Stimulated activated naive CD4-positive, alpha-beta T cell treated with Interleukin-2 at 50 U/mL for 16 hours (primary cell): ENCODE results near the gene PEX11B.

Source experiments
- DNase-seq: peaks from one replicate; lab custom pipeline; 2025; lab: John Stamatoyannopoulos, UW

The PEX11B gene

DNA sequence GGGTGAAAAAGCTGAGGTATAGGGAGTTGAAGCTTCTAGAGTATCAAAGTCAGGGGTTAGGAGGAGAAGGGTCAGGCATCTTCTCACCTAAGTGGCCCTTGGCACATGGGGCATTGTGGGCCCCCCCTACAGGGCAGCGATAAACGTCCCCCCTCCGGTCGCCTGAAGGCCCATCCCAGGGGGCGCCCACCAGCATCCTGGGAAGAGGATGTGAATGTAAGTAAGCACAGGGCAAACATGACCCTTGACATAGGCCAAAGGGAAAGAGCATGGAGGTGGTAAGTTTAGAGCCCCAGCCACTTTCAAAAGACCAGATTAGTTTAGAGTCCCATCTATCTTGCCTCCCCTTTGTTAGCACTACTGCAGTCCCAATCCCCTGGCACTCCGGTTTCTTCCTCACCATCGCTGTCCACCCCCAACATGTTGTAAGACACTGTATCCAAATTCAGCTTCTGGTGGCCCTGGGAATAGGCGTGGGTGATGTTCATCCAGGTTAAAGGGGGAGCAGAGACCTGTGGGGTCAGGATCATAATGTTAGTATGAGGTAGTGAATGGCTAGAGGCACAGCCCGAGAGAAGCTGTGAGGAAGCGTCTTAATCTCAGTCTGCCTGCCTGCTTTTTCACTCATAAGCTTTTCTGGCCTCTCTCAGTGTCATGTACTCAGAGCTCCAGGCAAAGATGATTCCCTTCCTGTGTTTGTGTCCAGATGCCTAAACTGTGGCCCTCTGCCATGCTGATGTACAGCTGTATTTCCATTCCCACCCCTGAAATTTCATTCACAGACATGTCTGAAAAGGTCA is 11.4 kb downstream of the PEX11B start:
- DNase-seq: no peak

DNA sequence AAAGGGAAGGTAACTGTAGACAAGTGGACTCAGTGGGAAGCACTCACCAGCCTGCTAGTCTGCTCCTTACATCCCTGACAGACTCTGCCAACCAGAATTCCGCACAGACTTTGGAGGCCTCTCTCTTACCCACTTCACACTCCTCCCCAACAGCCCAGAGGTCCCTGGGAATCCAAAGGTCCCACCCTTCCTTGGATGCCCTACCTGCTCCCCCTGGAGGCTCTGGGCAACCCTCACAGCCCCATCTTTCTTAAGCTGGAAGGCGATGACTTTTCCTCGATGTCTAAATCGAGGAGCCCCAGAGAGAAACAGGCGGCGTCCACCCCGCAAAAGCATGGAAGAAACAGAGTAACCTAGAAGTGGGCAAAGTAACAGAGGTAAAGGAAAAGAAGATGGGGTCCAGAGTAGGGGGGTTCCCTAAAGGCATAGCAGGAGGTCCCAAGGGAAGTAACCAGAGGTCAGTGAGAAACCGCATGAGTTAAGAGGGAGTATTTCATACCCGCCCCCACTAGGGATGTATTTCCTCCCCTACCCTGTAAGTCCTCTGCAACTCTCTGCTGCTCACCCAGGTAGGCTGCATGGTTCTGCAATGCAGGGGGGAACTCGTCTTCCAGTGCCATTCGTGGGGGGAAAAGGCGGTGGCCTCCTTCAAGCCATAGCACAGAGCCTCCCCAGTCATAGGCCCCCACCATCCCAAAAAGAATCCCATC is 17.1 kb downstream of the PEX11B start:
- DNase-seq: no peak

- no peak for DNase-seq
These were observed 19.8 kb downstream of the PEX11B start for GRCh38 chr1:145898756-145899155.

GRCh38 chr1:145897969-145898368 is 20.5 kb downstream of the PEX11B start:
- no peak for DNase-seq

- DNase-seq: no peak
These were observed 23.0 kb downstream of the PEX11B start for GRCh38 chr1:145895471-145895870.

DNA sequence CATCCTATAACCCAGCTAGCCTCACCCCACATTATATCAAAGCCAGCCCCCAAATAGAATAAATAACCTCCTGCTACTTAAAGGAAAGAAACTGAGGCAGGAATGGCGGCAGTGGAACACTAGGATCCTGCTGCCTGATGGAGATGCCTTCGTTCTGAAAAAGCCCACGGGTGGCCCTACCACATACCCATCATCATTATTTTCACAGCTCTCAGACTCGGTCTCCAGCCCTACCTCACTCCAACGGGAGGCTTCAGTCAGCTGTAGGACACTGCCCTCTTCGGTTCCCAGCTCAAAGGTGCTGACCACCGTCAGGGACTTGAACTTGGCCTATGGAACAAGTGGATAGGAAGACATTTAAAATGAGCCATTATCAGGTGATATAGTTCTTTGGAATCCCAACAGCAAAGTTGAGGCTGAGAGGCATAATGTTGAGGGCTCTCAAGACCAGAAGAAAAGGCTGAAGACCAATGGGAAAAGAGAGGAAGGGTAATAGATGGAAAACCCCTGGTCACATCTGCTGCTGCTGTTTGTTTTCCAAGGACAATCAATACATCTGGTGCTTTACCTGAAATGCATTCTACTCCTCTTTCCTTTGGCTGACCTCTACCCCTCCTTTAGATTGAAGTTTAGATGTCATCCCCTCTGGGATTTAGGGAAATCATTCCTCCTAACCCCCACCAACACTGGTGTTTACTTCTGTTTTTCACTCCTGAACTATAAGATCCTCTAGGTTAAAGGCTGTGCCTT is 25.0 kb downstream of the PEX11B start:
- no peak for DNase-seq

DNA sequence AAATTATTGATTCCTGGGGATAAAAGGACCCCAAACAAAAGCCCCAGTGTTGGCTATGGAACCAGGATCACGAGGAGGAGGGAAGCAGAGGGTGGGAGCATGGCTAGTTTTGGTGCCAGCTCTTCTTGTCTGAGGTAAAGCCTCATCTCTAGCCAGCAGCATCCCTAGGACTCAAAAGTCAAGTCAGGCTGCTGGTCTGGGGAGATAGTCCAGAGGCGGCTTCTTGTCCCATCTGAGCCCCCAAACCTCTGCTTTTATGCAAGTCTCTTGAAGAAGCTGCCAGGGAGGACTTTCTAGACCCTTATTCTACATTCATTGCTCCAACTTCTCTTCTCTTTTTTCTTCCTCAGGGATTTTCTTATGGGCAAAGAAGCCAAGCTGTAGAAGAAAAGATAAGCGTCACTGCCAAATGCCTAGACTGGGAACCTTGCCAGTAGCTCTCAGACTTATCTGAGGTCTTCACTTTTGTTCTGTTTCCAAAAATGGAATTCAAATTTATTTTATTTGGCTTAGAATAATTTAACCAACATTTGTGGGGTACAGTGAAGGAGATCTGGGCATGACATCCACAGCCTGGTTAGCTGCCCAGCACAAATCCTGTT is 25.9 kb downstream of the PEX11B start:
- no peak for DNase-seq

- DNase-seq: peak; percentile 21
These were observed 26.7 kb downstream of the PEX11B start for GRCh38 chr1:145891587-145892485.

DNA sequence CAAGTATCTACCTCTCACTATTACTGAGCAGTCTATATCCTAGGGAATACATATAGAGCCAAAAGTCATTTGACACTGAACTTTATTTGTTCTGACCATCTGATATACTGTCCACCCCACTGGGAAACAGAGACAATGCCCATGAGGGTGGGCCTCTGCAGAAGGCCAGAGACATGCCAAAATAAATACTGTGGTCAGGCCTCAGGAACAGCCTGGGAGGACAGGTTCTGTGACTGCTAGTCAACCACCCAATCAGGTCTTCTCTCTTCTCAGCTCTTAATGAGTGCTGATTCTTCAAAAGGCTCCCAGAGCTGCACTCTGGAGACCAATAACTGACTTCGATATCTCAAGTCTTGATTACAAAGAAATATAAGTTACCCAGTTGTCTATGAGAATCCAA is 27.4 kb downstream of the PEX11B start:
- DNase-seq: no peak

DNA sequence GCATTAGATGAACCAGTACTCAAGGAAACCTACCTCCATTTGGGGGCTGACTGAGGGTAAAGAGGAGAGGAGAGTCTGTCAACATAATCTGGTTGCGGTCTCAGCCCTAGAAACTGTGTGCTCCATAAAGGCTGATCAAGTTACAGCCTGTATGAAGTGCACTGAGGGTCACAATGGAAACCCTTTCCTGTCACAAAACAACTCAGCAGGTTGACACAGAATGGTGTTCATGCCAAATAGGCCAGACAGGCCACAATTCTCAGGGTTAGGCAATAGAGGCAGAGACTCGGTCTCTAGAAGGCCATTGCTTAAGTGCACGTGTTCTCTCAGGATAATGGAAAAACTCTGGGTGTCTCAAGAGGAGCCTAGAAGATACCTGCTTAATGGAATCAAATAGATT is 28.8 kb downstream of the PEX11B start:
- no peak for DNase-seq

DNA sequence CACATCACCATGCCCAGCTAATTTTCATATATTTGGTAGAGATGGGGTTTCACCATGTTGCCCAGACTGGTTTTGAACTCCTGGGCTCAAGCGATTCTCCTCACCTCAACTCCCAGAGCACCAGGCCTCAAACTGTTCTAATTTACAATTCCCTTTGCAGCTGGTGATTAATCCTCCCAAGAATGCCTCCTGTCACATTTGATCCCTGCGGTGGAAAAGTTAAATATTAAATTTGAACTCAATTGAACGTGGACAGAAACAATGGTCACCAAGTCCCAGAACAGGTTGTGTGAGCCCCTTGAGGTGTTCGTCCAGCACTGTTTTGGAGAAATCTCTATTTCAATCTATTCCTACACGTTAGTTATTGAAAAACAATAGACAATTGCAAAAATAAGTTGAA is 30.9 kb downstream of the PEX11B start:
- DNase-seq: no peak

GRCh38 chr1:145886816-145887215 is 31.7 kb downstream of the PEX11B start:
- DNase-seq: no peak

GRCh38 chr1:145886390-145886789 is 32.1 kb downstream of the PEX11B start:
- no peak for DNase-seq

DNA sequence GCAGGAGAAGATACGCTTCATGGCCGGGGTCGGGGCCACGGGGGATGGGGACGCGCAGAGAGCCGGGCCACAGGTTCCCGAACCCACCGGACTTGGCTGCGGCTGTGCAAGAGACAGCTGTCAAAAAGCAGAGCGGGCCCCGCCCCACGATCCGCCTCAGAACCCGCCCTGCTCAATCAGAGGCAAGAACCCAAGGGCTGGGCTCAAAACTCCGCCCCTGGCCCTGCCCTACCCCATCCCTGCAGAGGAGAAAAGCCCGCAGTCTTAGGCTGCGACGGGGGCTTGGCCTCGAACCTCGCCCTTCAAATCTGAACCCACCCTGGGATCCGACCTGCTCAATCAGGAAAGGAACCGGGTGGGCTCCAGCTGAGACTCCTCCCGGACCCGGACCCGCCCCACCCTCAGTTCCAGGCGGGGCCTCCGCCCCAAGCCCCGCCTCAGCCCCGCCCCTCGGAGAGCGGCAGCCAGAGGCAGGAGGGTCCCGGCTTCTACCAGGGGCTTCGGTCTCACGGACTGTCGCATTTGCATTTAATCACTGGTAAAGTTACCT is 32.7 kb downstream of the PEX11B start, which contains the start of gene ANKRD35:
TSS of gene ANKRD35 (minus strand) at position 129 of the 550 bp plus-strand sequence. CDS start at position 21, 108 bp downstream.
- DNase-seq: peak; percentile 87

GRCh38 chr1:145884675-145885074 is 33.8 kb downstream of the PEX11B start:
- no peak for DNase-seq

DNA sequence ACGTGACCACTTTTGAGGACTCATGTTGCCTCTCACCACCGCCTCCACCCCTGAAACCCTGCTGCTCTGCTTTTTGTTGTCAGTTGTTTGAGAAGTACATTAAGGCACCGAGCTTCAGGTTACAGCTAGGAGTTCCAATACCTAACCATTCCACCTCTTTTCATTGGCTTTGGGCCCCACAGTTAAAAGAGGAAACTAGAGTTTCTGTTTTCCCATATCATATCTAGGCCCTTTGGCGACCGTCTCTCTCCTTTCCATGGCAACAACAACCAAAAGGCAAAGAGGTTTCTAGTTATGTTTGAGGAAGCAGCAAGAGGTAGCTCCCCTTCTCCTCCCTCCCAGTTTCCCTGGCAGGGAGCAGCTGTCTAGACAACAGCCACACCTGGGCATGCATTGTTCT is 38.7 kb downstream of the PEX11B start:
- no peak for DNase-seq

- no peak for DNase-seq
These were observed 39.8 kb downstream of the PEX11B start for GRCh38 chr1:145878724-145879123.

DNA sequence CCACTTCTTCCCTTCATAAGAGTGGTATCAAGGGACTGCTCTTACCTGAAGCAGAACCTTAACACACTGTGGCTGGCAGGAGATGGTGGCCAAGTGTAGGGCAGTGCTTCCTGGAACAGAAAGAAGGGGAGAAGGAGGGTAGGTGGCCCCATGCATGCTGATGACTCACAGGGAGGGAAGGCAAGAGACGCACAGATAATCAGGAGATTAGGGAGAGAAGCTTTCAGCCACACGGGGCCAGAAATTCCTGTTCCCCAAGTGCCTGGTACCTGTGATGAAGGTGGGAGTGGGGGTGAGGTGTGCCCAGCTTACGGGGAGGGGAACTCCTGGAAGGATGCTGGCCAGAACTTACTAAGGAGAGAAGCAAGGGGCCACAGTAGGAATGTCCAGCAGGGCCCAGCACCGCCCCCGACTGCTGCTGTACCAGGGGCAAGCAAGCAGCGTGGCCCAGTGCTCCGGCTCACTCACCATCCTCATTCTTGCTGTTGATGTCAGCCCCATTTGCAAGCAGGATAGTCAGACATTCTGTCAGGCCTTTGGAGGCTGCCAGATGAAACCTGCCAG is 40.5 kb downstream of the PEX11B start:
- DNase-seq: no peak

DNA sequence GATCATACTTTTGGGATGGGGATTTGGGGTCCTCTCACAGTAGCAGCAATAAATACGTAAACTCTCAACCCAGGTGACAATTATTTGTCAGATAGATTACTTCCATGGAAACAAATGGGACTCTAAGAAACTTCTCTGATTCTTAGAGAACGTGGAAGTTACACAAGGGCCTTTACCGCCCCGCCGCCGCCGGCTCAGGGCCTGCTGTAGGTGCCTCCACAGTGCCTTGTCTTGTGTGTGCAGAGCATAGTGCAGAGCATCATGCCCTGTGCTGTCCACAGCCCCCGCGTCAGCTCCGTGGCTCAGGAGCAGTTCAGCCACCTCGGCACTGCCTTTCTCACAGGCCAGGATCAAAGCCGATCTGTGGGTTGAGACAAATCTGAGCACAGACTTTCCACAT is 43.9 kb downstream of the PEX11B start:
- no peak for DNase-seq
